Gastrocnemius medialis (tissue), 4 donors: ENCODE results near the gene NISCH. TPM values are rescaled to one million over a fixed set of nuclear protein-coding genes. Genes with fewer than 3 reads are reported as not detected.

Source experiments
- ATAC-seq, 2 donors: fragments of 150-250 bp; one replicate each; pipeline ENCODE4 v1.9.1; 2016
- DNase-seq, 2 donors: peaks; one replicate each; pipeline ENCODE4 v3.0.0-alpha.2; 2019
- H3K27ac ChIP-seq, 4 donors: fragments of 200-600 bp; sonication (generic); 1 replicate in 1 of 4; 2 replicates in 3 of 4; pipeline ENCODE4 v1.5.1; 2016 to 2018; ENCODE audit warnings: mild to moderate bottlenecking in 2 of 4, moderate library complexity in 1 of 4
- H3K27me3 ChIP-seq, 3 donors: fragments of 200-600 bp; sonication (generic) in 2 of 3; 1 replicate in 1 of 3; 2 replicates in 2 of 3; pipeline versions ENCODE4 v1.5.1 to v1.6.0; 2016 to 2019; ENCODE audit warnings: mild to moderate bottlenecking in 1 of 3, moderate library complexity in 1 of 3
- H3K36me3 ChIP-seq, 2 donors: fragments of 200-600 bp; sonication (generic) in 1 of 2; one replicate each; pipeline ENCODE4 v1.5.1; 2017 to 2018
- H3K4me1 ChIP-seq, 2 donors: fragments of 200-600 bp; sonication (generic) in 1 of 2; one replicate each; pipeline ENCODE4 v1.5.1; 2016 to 2017; ENCODE audit warnings: mild to moderate bottlenecking in 2 of 2
- H3K4me3 ChIP-seq, 4 donors: fragments of 200-600 bp; sonication (generic) in 3 of 4; 1 replicate in 1 of 4; 2 replicates in 3 of 4; pipeline ENCODE4 v1.5.1; 2016 to 2019; ENCODE audit warnings: mild to moderate bottlenecking in 2 of 4
- H3K9me3 ChIP-seq, 3 donors: fragments of 200-600 bp; sonication (generic) in 2 of 3; 1 replicate in 1 of 3; 2 replicates in 2 of 3; pipeline ENCODE4 v1.5.1; 2016 to 2019
- POLR2A ChIP-seq, 2 donors: fragments of 450-650 bp; IDR thresholded peaks; one replicate each; pipeline ENCODE4 v1.6.1; 2017; ENCODE audit warnings: antibody characterized with exemption in 2 of 2, mild to moderate bottlenecking in 2 of 2, moderate library complexity in 2 of 2
- in situ Hi-C, 4 donors: fragments of 200-750 bp; cut with MboI; loops; one replicate each; pipeline versions ENCODE4 v1.15.0 to v1.8.0; 2017; ENCODE audit warnings: low sequenced_read_pairs in 4 of 4
- intact Hi-C: fragments of 100-400 bp; cut with DNase I; formaldehyde crosslinking; loops from one replicate; pipeline ENCODE4 v1.15.1; 2023; ENCODE audit warnings: low total_unique reads
- total RNA-seq, 4 donors: library from RNA; depleted of rRNA; stranded (reverse); fragments of >200 nt; gene quantifications; one replicate each; pipeline versions ENCODE4 v1.1.0 to v1.2.3, GENCODE V29; 2016
- TF ChIP-seq, protein P1 (sequence below), 5 experiments: fragments of 450-650 bp in 3 of 5; fragments of 200-600 bp in 2 of 5; sonication (generic) in 2 of 5; IDR thresholded peaks in 4 of 5; conservative IDR thresholded peaks in 1 of 5; 1 replicate in 4 of 5; 2 replicates in 1 of 5; pipeline ENCODE4 v1.5.1; 2016 to 2019; ENCODE audit warnings: antibody characterized with exemption in 5 of 5, mild to moderate bottlenecking in 3 of 5, moderate library complexity in 3 of 5

Gene NISCH
- total RNA-seq, 4 donors from 2014 or later, result 19.2 to 38.3 (median 25.0) TPM

DNA sequence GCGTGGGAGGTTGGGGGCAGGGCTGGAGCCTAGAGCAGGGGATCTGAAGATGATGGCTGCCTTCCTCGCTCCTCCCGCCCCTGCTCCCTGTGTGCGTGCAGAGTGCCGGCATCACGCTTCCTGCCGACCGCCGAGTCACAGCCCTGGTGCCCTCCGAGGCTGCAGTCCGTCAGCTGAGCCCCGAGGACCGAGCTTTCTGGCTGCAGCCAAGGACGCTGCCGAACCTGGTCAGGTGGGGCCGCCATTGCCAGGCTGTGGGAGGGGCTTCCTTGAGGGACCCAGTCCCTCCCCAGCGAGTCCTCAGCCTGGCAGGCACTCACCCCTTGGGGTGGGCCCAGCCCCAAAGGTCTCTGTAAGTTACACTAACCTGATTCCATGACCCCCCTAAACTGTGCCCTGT is 57.3 kb downstream of the NISCH start:
- intact Hi-C loops, result no loop called here
- Histone ChIP-seq H3K27me3 (no peaks in the 10 kb centered on the region), H3K9me3 (no peaks in the 10 kb centered on the region), H3K36me3 (no peaks in the 10 kb centered on the region), H3K4me1 (no peaks in the 10 kb centered on the region), H3K4me3 (no peak overlapping the region), H3K27ac (no peak overlapping the region)
- DNase-seq (no peak), ATAC-seq (no peak)
- TF ChIP-seq POLR2A (IDR thresholded peaks at IDR 0.05), result no peak
- TF ChIP-seq, protein P1, sequence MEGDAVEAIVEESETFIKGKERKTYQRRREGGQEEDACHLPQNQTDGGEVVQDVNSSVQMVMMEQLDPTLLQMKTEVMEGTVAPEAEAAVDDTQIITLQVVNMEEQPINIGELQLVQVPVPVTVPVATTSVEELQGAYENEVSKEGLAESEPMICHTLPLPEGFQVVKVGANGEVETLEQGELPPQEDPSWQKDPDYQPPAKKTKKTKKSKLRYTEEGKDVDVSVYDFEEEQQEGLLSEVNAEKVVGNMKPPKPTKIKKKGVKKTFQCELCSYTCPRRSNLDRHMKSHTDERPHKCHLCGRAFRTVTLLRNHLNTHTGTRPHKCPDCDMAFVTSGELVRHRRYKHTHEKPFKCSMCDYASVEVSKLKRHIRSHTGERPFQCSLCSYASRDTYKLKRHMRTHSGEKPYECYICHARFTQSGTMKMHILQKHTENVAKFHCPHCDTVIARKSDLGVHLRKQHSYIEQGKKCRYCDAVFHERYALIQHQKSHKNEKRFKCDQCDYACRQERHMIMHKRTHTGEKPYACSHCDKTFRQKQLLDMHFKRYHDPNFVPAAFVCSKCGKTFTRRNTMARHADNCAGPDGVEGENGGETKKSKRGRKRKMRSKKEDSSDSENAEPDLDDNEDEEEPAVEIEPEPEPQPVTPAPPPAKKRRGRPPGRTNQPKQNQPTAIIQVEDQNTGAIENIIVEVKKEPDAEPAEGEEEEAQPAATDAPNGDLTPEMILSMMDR (IDR thresholded peaks at IDR 0.05 in 4 of 5, conservative IDR thresholded peaks at IDR 0.05 in 1 of 5), result no peak
- in situ Hi-C loops, result no loop called here

DNA sequence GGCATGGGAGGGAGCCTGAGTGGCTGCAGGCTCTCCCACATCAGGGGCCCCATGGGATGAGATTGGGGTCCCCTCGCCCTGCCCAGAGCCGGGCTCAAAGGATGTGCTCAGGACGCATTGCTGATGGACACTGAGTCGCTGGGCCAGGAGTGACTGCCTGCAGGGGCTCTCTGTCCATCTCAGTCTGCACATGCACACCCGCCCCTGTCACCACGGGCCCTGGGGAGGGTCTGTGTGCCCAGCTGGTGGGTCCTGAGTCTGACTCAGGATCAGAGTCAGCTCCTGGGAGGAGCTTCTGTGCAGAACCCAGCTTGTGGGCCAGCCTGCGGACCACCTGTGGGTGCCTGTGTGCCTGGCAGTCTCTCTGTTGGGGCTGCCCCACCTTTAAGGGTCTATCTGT is 57.9 kb downstream of the NISCH start:
- DNase-seq, result no peak
- in situ Hi-C loops (no loop called here), intact Hi-C loops (no loop called here)
- H3K4me3 ChIP-seq, result no peak overlapping the region
- no peaks in the 10 kb centered on the region for H3K27me3 ChIP-seq
- TF ChIP-seq, protein P1 (IDR thresholded peaks at IDR 0.05 in 4 of 5, conservative IDR thresholded peaks at IDR 0.05 in 1 of 5), result no peak
- no peak for TF ChIP-seq POLR2A (IDR thresholded peaks at IDR 0.05)
- H3K27ac ChIP-seq, result no peak overlapping the region
- no peak for ATAC-seq
- H3K4me1 ChIP-seq, result no peaks in the 10 kb centered on the region
- no peaks in the 10 kb centered on the region for H3K9me3 ChIP-seq
- no peaks in the 10 kb centered on the region for H3K36me3 ChIP-seq

DNA sequence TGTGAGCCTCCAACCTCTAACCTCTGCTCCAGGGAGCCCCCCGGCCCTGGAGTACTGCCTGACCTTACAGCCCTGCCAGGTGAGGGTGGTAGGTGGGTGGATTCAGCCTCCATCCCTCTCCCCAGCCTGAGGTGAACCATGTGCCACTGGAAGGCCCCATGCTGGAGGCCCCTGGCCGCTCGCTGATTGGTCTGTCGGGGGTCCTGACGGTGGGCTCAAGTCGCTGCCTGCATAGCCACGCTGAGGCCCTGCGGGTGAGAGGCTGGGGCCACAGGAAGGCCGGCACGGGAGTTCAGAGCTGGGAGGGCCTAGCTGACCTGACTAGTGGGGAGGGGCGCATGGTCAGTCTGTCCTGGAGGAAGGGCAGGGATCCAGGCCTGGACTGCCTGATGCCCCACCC is 59.2 kb downstream of the NISCH start:
- in situ Hi-C loops, result no loop called here

DNA sequence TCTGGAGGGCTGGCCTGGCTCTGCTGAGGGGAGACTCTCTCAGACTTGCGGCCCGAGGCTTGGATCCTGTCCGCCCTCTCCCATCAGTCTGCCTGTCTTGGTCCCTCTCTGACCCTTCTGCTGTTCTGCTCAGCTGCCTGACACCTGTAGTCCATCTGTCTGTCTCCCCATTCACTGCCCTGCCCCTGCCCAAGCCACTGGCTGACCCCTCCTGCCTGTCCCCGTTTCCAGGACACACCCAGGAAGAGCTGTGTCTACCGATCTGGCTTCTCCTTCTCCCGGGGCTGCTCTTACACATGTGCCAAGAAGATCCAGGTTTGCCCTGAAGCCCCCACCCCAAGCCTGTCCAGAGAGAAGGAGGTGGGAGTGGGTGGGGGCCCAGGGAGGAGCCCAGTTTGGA is 59.8 kb downstream of the NISCH start:
- ATAC-seq (no peak), DNase-seq (no peak)
- Histone ChIP-seq H3K36me3 (no peaks in the 10 kb centered on the region), H3K27ac (no peak overlapping the region), H3K4me3 (no peak overlapping the region), H3K27me3 (no peaks in the 10 kb centered on the region), H3K4me1 (no peaks in the 10 kb centered on the region), H3K9me3 (no peaks in the 10 kb centered on the region)
- intact Hi-C loops, result no loop called here
- in situ Hi-C loops, result no loop called here
- TF ChIP-seq, protein P1 (IDR thresholded peaks at IDR 0.05 in 4 of 5, conservative IDR thresholded peaks at IDR 0.05 in 1 of 5), result no peak
- no peak for TF ChIP-seq POLR2A (IDR thresholded peaks at IDR 0.05)

More for the DNA sequence above, 59.2 kb downstream of the NISCH start:
- ATAC-seq, result no peak
- intact Hi-C loops, result no loop called here
- no peak for TF ChIP-seq POLR2A (IDR thresholded peaks at IDR 0.05)
- TF ChIP-seq, protein P1 (IDR thresholded peaks at IDR 0.05 in 4 of 5, conservative IDR thresholded peaks at IDR 0.05 in 1 of 5), result no peak
- Histone ChIP-seq H3K4me3 (no peak overlapping the region), H3K27ac (no peak overlapping the region), H3K9me3 (no peaks in the 10 kb centered on the region), H3K36me3 (no peaks in the 10 kb centered on the region), H3K4me1 (no peaks in the 10 kb centered on the region), H3K27me3 (no peaks in the 10 kb centered on the region)
- DNase-seq, result no peak

DNA sequence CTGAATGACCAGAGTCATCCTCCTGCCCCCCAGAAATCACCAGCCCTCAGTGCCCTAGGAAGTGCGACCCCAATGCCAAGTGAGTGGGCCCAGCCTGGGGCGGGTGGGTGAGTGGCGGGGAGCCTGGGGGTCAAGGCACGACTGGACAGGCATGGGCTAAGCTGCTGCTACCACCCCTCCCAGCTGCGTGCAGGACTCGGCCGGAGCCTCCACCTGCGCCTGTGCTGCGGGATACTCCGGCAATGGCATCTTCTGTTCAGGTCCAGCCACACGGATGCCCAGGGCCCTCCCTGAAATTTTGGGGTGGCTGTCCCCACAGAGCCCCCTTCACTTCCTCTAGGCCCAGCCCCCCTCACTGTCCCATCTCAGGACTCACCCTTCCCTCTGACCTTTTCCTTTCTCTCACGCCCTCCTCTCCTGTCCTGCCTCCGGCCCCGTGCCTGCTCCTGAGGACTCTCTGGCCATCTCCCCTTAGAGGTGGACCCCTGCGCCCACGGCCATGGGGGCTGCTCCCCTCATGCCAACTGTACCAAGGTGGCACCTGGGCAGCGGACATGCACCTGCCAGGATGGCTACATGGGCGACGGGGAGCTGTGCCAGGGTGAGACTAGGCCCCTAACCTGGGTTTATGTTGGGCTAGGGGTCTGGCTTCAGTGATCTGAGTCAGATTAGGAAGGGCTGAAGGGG is 61.2 kb downstream of the NISCH start:
- no peak overlapping the region for H3K4me3 ChIP-seq
- in situ Hi-C loops, result no loop called here

More for the DNA sequence above, 61.2 kb downstream of the NISCH start:
- DNase-seq, result no peak
- intact Hi-C loops, result no loop called here
- no peak overlapping the region for H3K27ac ChIP-seq
- no peaks in the 10 kb centered on the region for H3K27me3 ChIP-seq
- H3K36me3 ChIP-seq, result no peaks in the 10 kb centered on the region
- no peak for ATAC-seq
- TF ChIP-seq, protein P1 (IDR thresholded peaks at IDR 0.05 in 4 of 5, conservative IDR thresholded peaks at IDR 0.05 in 1 of 5), result no peak
- TF ChIP-seq POLR2A (IDR thresholded peaks at IDR 0.05), result no peak
- no peaks in the 10 kb centered on the region for H3K9me3 ChIP-seq
- H3K4me1 ChIP-seq, result no peaks in the 10 kb centered on the region
